OCI-LY3 (cell line): ENCODE results near the gene ANKRD63.

Experiments
- H2AFZ ChIP-seq: fragments of 200-600, 300-600 bp; shearing (Covaris generic); 2 replicates; pipeline ENCODE4 v1.6.0; 2014; ENCODE audit warnings: antibody characterized with exemption, low read depth, low read length
- H3K27ac ChIP-seq: fragments of 200-600, 300-600 bp; sonication (generic); 2 replicates; pipeline ENCODE4 v1.5.1; 2014; ENCODE audit warnings: mild to moderate bottlenecking, low read length, moderate library complexity, mixed read lengths
- H3K27me3 ChIP-seq: fragments of 200-600, 300-600 bp; sonication (generic); 2 replicates; pipeline ENCODE4 v1.6.1; 2014; ENCODE audit warnings: low read depth, low read length, mixed read lengths
- H3K36me3 ChIP-seq: fragments of 200-600, 300-600 bp; sonication (generic); replicated peaks from 2 replicates; pipeline ENCODE3; 2014; ENCODE audit warnings: low read depth, low read length, mixed read lengths
- H3K4me1 ChIP-seq: fragments of 300-600, 200-600 bp; sonication (generic); 2 replicates; pipeline ENCODE4 v1.6.1; 2014; ENCODE audit warnings: low read length, mixed read lengths
- H3K4me2 ChIP-seq: fragments of 200-600, 300-600 bp; sonication (generic); 2 replicates; pipeline ENCODE4 v1.6.1; 2014; ENCODE audit warnings: low read length, mixed read lengths
- H3K4me3 ChIP-seq: fragments of 300-600, 200-600 bp; sonication (generic); 2 replicates; pipeline ENCODE4 v1.5.1; 2014; ENCODE audit warnings: antibody characterized with exemption, mild to moderate bottlenecking, low read length, moderate library complexity
- H3K79me2 ChIP-seq: fragments of 300-600, 200-600 bp; shearing (Covaris generic); 2 replicates; pipeline ENCODE4 v1.6.1; 2014; ENCODE audit warnings: mild to moderate bottlenecking, low read length, mixed read lengths
- H3K9ac ChIP-seq: fragments of 300-600, 200-600 bp; shearing (Covaris generic); 2 replicates; pipeline ENCODE4 v1.6.0; 2014; ENCODE audit warnings: mild to moderate bottlenecking, low read length, moderate library complexity
- H3K9me3 ChIP-seq: fragments of 200-600, 300-600 bp; shearing (Covaris generic); 2 replicates; pipeline ENCODE4 v1.6.1; 2014; ENCODE audit warnings: low read length, mixed read lengths; ENCODE audit not compliant: insufficient read depth
- H4K20me1 ChIP-seq: fragments of 200-600, 300-600 bp; sonication (generic); 2 replicates; pipeline ENCODE4 v1.6.1; 2016; ENCODE audit warnings: low read length, mixed read lengths; ENCODE audit not compliant: insufficient read depth
- EZH2phosphoT487 ChIP-seq: fragments of 200-600 bp; shearing (Covaris generic); IDR thresholded peaks from 2 replicates; pipeline ENCODE4 v1.6.1; 2018; ENCODE audit warnings: antibody characterized with exemption, mixed run types, low read depth
- TF ChIP-seq, protein P1 (sequence below): fragments of 200-600, 300-600 bp; sonication (generic); IDR thresholded peaks from 2 replicates; pipeline ENCODE4 v1.5.1; 2014; ENCODE audit warnings: antibody characterized with exemption, low read length, low read depth

The ANKRD63 gene, protein sequence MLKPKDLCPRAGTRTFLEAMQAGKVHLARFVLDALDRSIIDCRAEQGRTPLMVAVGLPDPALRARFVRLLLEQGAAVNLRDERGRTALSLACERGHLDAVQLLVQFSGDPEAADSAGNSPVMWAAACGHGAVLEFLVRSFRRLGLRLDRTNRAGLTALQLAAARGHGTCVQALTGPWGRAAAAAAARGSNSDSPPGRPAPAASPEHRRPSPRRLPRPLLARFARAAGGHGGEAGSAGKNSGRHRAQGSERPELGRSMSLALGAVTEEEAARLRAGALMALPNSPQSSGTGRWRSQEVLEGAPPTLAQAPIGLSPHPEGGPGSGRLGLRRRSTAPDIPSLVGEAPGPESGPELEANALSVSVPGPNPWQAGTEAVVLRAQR

DNA sequence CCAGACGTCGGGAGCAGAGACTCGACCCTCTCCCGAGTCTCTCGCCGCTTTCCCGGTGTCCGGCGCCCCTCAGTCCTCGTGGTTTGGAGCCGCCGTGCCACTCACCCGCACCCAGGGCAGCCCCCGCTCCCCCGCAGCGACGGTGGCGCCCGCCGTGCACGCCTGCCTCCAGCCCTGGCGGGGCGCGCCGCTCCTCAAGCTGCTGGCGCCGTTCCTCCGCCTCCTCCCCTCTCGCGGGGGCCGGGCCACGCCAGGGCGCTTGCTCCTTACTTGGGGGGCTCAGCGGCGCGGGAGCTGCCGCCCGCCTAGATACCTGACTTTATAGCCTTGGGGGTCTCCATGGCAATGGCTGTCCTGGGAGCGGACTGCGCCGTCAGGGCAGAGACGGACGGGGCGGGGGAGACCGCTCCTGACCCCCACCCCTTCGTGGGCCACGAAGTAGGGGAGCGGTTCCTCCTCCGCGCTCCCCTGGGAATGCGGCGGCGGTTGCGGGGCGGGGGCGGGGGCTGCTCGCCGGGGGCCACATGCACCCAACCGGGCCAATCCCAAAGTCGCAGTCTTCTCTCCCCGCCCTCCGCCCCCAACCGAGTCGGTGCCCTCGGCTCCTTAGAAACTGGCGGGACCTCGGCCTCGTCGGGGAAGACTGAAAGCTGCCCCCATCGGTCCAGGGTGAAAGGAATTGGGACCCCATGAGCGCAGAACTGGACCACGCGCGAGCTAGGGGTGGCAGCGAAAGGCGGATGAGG, at the start of gene ANKRD63:
Gene ANKRD63 (minus strand): TSS at position 196 of the 746 bp plus-strand sequence. CDS start 478 bp downstream, outside the sequence.
- Histone ChIP-seq H3K9me3 (no peaks in the 10 kb centered on the region), H2AFZ (no peak within 1 kb of the TSS), H3K79me2 (no peaks in the 10 kb centered on the region), H3K27ac (no peak within 1 kb of the TSS), H3K27me3 (peaks cover 13% of the 10 kb centered on the region), H3K4me1 (peaks cover 26% of the 10 kb centered on the region), H3K9ac (no peak within 1 kb of the TSS), H3K36me3 (no peaks in the 10 kb centered on the region), H4K20me1 (no peaks in the 10 kb centered on the region), H3K4me3 (peak within 1 kb of the TSS; percentile 42), H3K4me2 (0 out of 2 replicates have a peak within 1 kb of the TSS, but pooled peaks have one; percentile 7)
- TF ChIP-seq, protein P1, sequence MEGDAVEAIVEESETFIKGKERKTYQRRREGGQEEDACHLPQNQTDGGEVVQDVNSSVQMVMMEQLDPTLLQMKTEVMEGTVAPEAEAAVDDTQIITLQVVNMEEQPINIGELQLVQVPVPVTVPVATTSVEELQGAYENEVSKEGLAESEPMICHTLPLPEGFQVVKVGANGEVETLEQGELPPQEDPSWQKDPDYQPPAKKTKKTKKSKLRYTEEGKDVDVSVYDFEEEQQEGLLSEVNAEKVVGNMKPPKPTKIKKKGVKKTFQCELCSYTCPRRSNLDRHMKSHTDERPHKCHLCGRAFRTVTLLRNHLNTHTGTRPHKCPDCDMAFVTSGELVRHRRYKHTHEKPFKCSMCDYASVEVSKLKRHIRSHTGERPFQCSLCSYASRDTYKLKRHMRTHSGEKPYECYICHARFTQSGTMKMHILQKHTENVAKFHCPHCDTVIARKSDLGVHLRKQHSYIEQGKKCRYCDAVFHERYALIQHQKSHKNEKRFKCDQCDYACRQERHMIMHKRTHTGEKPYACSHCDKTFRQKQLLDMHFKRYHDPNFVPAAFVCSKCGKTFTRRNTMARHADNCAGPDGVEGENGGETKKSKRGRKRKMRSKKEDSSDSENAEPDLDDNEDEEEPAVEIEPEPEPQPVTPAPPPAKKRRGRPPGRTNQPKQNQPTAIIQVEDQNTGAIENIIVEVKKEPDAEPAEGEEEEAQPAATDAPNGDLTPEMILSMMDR: no peak
- TF ChIP-seq EZH2phosphoT487: no peak

DNA sequence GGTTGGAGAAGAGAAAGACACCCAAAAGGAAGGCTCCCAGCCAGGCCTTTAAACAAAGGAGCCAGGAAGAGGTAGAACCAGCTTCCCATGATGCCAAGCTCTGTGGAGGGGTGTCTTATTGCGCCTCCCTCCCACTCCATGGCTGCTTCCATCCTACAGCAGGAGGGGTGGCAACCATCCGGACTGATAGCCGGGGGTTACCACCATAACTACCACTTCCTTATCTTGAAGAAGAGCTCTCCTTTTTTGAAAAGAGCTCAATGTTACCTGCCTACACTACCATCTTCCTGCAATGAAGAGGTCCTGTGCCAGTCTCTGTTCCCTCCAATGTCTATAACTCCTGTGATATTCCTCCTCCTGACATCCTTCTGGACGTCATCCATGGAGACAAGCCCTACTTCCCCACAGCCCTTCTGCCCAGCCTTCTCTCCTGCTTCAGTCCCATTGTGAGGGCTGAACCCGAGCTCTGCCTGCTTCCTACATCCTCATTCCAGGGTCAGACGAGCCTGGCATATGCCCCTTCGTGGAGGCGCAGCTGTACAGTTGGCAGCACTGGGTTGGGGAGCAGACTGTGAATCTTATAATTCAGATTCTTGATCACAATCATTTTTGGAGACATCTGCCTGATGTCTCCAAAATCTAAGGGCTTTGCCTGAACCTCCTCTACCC, 49.4 kb upstream of the ANKRD63 start:
- Histone ChIP-seq H3K36me3 (peaks cover 24% of the 10 kb centered on the region), H3K27me3 (no peaks in the 10 kb centered on the region), H3K27ac (no peak overlapping the region), H3K4me2 (no peak overlapping the region), H3K79me2 (no peaks in the 10 kb centered on the region), H3K4me1 (peaks cover 31% of the 10 kb centered on the region), H3K4me3 (no peak overlapping the region), H3K9me3 (no peaks in the 10 kb centered on the region), H2AFZ (no peak overlapping the region), H4K20me1 (no peaks in the 10 kb centered on the region), H3K9ac (no peak overlapping the region)
- TF ChIP-seq EZH2phosphoT487: no peak
- TF ChIP-seq, protein P1: no peak

DNA sequence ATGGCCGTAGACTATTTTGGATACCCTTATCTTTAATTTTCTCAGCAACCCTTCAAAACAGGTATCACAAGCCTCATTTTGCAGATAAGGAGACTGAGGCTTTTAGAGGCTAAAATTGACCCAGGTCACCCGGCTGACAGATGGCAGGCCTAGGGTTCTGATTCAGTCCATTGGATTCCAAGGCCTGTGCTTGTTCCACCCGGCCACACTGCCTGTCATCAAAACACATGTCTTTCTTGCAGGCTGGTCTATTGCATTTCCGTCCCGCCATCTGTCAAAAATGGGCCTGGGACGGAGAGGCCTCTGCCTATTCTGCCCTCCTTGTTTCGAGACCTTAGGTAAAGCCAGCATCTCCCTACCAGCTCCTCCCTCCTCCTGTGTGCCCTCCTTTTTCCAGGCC, 48.8 kb upstream of the ANKRD63 start:
- H3K4me3 ChIP-seq: no peak overlapping the region
- no peak overlapping the region for H2AFZ ChIP-seq

More for the DNA sequence above, 48.8 kb upstream of the ANKRD63 start:
- no peak overlapping the region for H3K9ac ChIP-seq
- no peak overlapping the region for H3K27ac ChIP-seq
- H3K79me2 ChIP-seq: no peaks in the 10 kb centered on the region
- peaks cover 27% of the 10 kb centered on the region for H3K36me3 ChIP-seq
- H4K20me1 ChIP-seq: no peaks in the 10 kb centered on the region
- TF ChIP-seq EZH2phosphoT487: no peak
- TF ChIP-seq, protein P1: no peak
- no peak overlapping the region for H3K4me2 ChIP-seq
- no peaks in the 10 kb centered on the region for H3K27me3 ChIP-seq
- H3K9me3 ChIP-seq: no peaks in the 10 kb centered on the region
- peaks cover 27% of the 10 kb centered on the region for H3K4me1 ChIP-seq
